CD4-positive, CD25-positive, alpha-beta regulatory T cell (primary cell): Measurements from ENCODE around the gene MED13L. TPM values are rescaled to one million over a fixed set of nuclear protein-coding genes. Genes with fewer than 3 reads are reported as not detected.

Experiments
- ATAC-seq, 2 donors: fragments of 150-1000 bp; cut with Tn5 transposase; one replicate each; pipeline ENCODE4 v1.10.0; 2021; ENCODE audit warnings: low read depth in 2 of 2, moderate number of reproducible peaks in 2 of 2, moderate library complexity in 1 of 2
- DNase-seq, 3 donors: peaks; one replicate each; pipeline versions ENCODE4 v3.0.0 to v3.0.0-alpha.2; 2012 to 2022; ENCODE audit warnings: mixed read lengths in 1 of 3
- H3K27ac ChIP-seq: one replicate; pipeline ENCODE4 v1.7.0; 2013; ENCODE audit warnings: mild to moderate bottlenecking, low read length; ENCODE audit not compliant: insufficient read depth, poor library complexity, severe bottlenecking
- H3K27me3 ChIP-seq: one replicate; pipeline ENCODE4 v1.7.0; 2013; ENCODE audit warnings: low read length; ENCODE audit not compliant: control insufficient read depth, insufficient read depth
- H3K36me3 ChIP-seq: one replicate; pipeline ENCODE4 v1.7.0; 2013; ENCODE audit warnings: mild to moderate bottlenecking, low read length, moderate library complexity; ENCODE audit not compliant: control insufficient read depth, insufficient read depth
- H3K4me1 ChIP-seq: 2 replicates; pipeline ENCODE4 v1.7.0; 2013; ENCODE audit warnings: mild to moderate bottlenecking, low read length; ENCODE audit not compliant: insufficient read depth, control insufficient read depth, poor library complexity, severe bottlenecking
- H3K4me3 ChIP-seq: one replicate; pipeline ENCODE4 v1.7.0; 2013; ENCODE audit warnings: low read depth, mild to moderate bottlenecking, low read length, moderate library complexity
- H3K9me3 ChIP-seq, 2 experiments: 1 replicate in 1 of 2; 2 replicates in 1 of 2; pipeline ENCODE4 v1.7.0; 2013; ENCODE audit warnings: low read length in 2 of 2, mild to moderate bottlenecking in 1 of 2, moderate library complexity in 1 of 2; ENCODE audit not compliant: control insufficient read depth in 2 of 2
- H3K27ac Mint-ChIP-seq, 3 donors: one replicate each; pipeline ENCODE4 v1.8.0; 2020 to 2022; ENCODE audit warnings: mild to moderate bottlenecking in 3 of 3, mixed read lengths in 3 of 3, moderate library complexity in 2 of 3
- H3K27me3 Mint-ChIP-seq: one replicate; pipeline ENCODE4 v1.8.0; 2022; ENCODE audit warnings: mild to moderate bottlenecking, mixed read lengths
- H3K36me3 Mint-ChIP-seq: one replicate; pipeline ENCODE4 v1.8.0; 2020; ENCODE audit warnings: mixed read lengths
- H3K4me1 Mint-ChIP-seq, 4 donors: one replicate each; pipeline ENCODE4 v1.8.0; 2020 to 2022; ENCODE audit warnings: mixed read lengths in 4 of 4, mild to moderate bottlenecking in 1 of 4
- H3K4me3 Mint-ChIP-seq, 4 donors: one replicate each; pipeline ENCODE4 v1.8.0; 2020 to 2022; ENCODE audit warnings: mild to moderate bottlenecking in 4 of 4, mixed read lengths in 4 of 4, moderate library complexity in 3 of 4
- H3K9me3 Mint-ChIP-seq, 7 donors: one replicate each; pipeline ENCODE4 v1.8.0; 2020 to 2022; ENCODE audit warnings: mixed read lengths in 7 of 7, mild to moderate bottlenecking in 3 of 7, moderate library complexity in 2 of 7
- polyA plus RNA-seq, 4 donors: library from polyadenylated mRNA; unstranded; fragments of 300-500 nt; fragmentation: Illumina TruSeq; gene quantifications; one replicate each; pipeline ENCODE4 v1.2.3, GENCODE V29; 2021
- total RNA-seq: library from RNA; stranded (reverse); gene quantifications from one replicate; pipeline ENCODE4 v1.2.3, GENCODE V29; 2022

MED13L gene
- total and polyA plus RNA-seq, 5 donors from 2014 or later: 4.5 to 179 (median 7.0) TPM

GRCh38 chr12:116302166-116303058 is 24.9 kb upstream of the MED13L start:
- Histone ChIP-seq H3K4me3 (no peak overlapping the region), H3K27me3 (no peaks in the 10 kb centered on the region), H3K9me3 (no peaks in the 10 kb centered on the region), H3K36me3 (no peaks in the 10 kb centered on the region), H3K27ac (no peak overlapping the region), H3K4me1 (no peaks in the 10 kb centered on the region)
- ATAC-seq (no peak), DNase-seq (no peak)
- H3K9me3 Mint-ChIP-seq: no peaks in the 10 kb centered on the region
- H3K27me3 Mint-ChIP-seq: peaks cover 8% of the 10 kb centered on the region
- H3K36me3 Mint-ChIP-seq: no peaks in the 10 kb centered on the region
- H3K27ac Mint-ChIP-seq: no peak overlapping the region
- no peaks in the 10 kb centered on the region for H3K4me1 Mint-ChIP-seq
- H3K4me3 Mint-ChIP-seq: no peak overlapping the region

- Mint-ChIP-seq H3K9me3 (peaks cover 0 to 3% (median 0%) of the 10 kb centered on the region in 7 donors), H3K27me3 (peaks cover 13% of the 10 kb centered on the region), H3K36me3 (no peaks in the 10 kb centered on the region), H3K4me1 (no peaks in the 10 kb centered on the region), H3K27ac (no peak overlapping the region), H3K4me3 (no peak overlapping the region)
- Histone ChIP-seq H3K4me1 (no peaks in the 10 kb centered on the region), H3K27ac (no peak overlapping the region), H3K9me3 (peaks cover 0 to 1% of the 10 kb centered on the region in 2 experiments), H3K36me3 (no peaks in the 10 kb centered on the region), H3K27me3 (no peaks in the 10 kb centered on the region), H3K4me3 (no peak overlapping the region)
- ATAC-seq: no peak
- DNase-seq: no peak
Measured at GRCh38 chr12:116301621-116302020, 24.1 kb upstream of the MED13L start.

GRCh38 chr12:116299665-116300328 is 22.3 kb upstream of the MED13L start:
- H3K4me1 Mint-ChIP-seq: no peaks in the 10 kb centered on the region
- no peak overlapping the region for H3K27ac ChIP-seq
- no peaks in the 10 kb centered on the region for H3K36me3 ChIP-seq
- no peaks in the 10 kb centered on the region for H3K4me1 ChIP-seq
- no peak overlapping the region for H3K4me3 Mint-ChIP-seq
- no peak for DNase-seq
- H3K4me3 ChIP-seq: no peak overlapping the region
- peaks cover 0 to 4% (median 0%) of the 10 kb centered on the region in 7 donors for H3K9me3 Mint-ChIP-seq
- peaks cover 8% of the 10 kb centered on the region for H3K27me3 ChIP-seq
- no peak for ATAC-seq
- peaks cover 0 to 1% of the 10 kb centered on the region in 2 experiments for H3K9me3 ChIP-seq
- no peak overlapping the region for H3K27ac Mint-ChIP-seq
- H3K27me3 Mint-ChIP-seq: peaks cover 15% of the 10 kb centered on the region
- H3K36me3 Mint-ChIP-seq: no peaks in the 10 kb centered on the region

GRCh38 chr12:116299064-116299463 is 21.6 kb upstream of the MED13L start:
- H3K9me3 ChIP-seq: peaks cover 0 to 1% of the 10 kb centered on the region in 2 experiments
- no peak for DNase-seq
- H3K27ac Mint-ChIP-seq: no peak overlapping the region

GRCh38 chr12:116298578-116298977 is 21.1 kb upstream of the MED13L start:
- ATAC-seq: no peak
- Histone ChIP-seq H3K27me3 (peaks cover 14% of the 10 kb centered on the region), H3K4me1 (no peaks in the 10 kb centered on the region), H3K9me3 (peaks cover 0 to 1% of the 10 kb centered on the region in 2 experiments), H3K27ac (no peak overlapping the region), H3K36me3 (no peaks in the 10 kb centered on the region), H3K4me3 (no peak overlapping the region)
- Mint-ChIP-seq H3K4me3 (no peak overlapping the region), H3K9me3 (peaks cover 0 to 4% (median 0%) of the 10 kb centered on the region in 7 donors), H3K27me3 (peaks cover 22% of the 10 kb centered on the region), H3K36me3 (no peaks in the 10 kb centered on the region), H3K4me1 (no peaks in the 10 kb centered on the region), H3K27ac (no peak overlapping the region)
- DNase-seq: no peak

More at GRCh38 chr12:116299064-116299463, 21.6 kb upstream of the MED13L start:
- no peaks in the 10 kb centered on the region for H3K36me3 ChIP-seq
- H3K27ac ChIP-seq: no peak overlapping the region
- Mint-ChIP-seq H3K4me1 (no peaks in the 10 kb centered on the region), H3K4me3 (no peak overlapping the region), H3K27me3 (peaks cover 18% of the 10 kb centered on the region), H3K36me3 (no peaks in the 10 kb centered on the region), H3K9me3 (peaks cover 0 to 4% (median 0%) of the 10 kb centered on the region in 7 donors)
- ATAC-seq: no peak
- no peak overlapping the region for H3K4me3 ChIP-seq
- no peaks in the 10 kb centered on the region for H3K4me1 ChIP-seq
- H3K27me3 ChIP-seq: peaks cover 14% of the 10 kb centered on the region

GRCh38 chr12:116297224-116297834 is 19.8 kb upstream of the MED13L start:
- H3K4me1 Mint-ChIP-seq: no peaks in the 10 kb centered on the region
- H3K4me3 Mint-ChIP-seq: no peak overlapping the region
- Histone ChIP-seq H3K4me1 (no peaks in the 10 kb centered on the region), H3K4me3 (no peak overlapping the region), H3K9me3 (peaks cover 0 to 1% of the 10 kb centered on the region in 2 experiments), H3K27ac (no peak overlapping the region), H3K36me3 (no peaks in the 10 kb centered on the region), H3K27me3 (peaks cover 17% of the 10 kb centered on the region)
- H3K9me3 Mint-ChIP-seq: peaks cover 0 to 4% (median 0%) of the 10 kb centered on the region in 7 donors
- H3K27me3 Mint-ChIP-seq: peaks cover 27% of the 10 kb centered on the region
- no peak overlapping the region for H3K27ac Mint-ChIP-seq
- ATAC-seq: no peak
- DNase-seq: no peak
- no peaks in the 10 kb centered on the region for H3K36me3 Mint-ChIP-seq

- no peak for ATAC-seq
- H3K27me3 Mint-ChIP-seq: peaks cover 29% of the 10 kb centered on the region
- peaks cover 0 to 4% (median 0%) of the 10 kb centered on the region in 7 donors for H3K9me3 Mint-ChIP-seq
- H3K4me1 Mint-ChIP-seq: no peaks in the 10 kb centered on the region
- Histone ChIP-seq H3K27ac (no peak overlapping the region), H3K27me3 (peaks cover 20% of the 10 kb centered on the region), H3K4me1 (no peaks in the 10 kb centered on the region), H3K36me3 (no peaks in the 10 kb centered on the region), H3K4me3 (no peak overlapping the region), H3K9me3 (peaks cover 0 to 1% of the 10 kb centered on the region in 2 experiments)
- no peak for DNase-seq
- no peak overlapping the region for H3K27ac Mint-ChIP-seq
- no peak overlapping the region for H3K4me3 Mint-ChIP-seq
- H3K36me3 Mint-ChIP-seq: no peaks in the 10 kb centered on the region
Measured at GRCh38 chr12:116295327-116296263, 18.1 kb upstream of the MED13L start.
